ENCODE data around the gene PSEN2.

Gene PSEN2

DNA sequence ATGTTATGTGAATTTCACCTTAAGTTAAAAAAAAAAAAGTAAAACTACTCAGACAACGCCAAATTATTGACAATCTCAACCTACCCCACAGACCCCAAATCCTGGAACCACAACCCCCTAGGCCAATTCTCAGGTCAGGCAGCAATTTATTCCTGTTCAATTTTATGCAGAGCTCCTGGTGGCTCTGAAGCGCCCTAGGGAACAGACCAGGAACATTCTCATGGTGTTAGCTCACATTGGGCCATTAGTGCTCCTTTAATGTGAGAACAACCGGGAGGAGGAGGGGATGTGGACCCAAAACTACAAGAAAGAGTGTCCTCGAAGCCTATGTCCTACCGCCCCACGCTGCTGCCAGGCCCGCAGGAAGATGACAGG is 403 bp upstream of the PSEN2 start:
- Mint-ChIP-seq H3K27me3 (ENCODE audit: low read depth, poor library complexity) (peaks cover 21% of the 10 kb centered on the region), H3K9me3 (peaks cover 11% of the 10 kb centered on the region), H3K4me3 (peak overlapping the region; percentile 82), H3K36me3 (ENCODE audit: low read depth) (no peaks in the 10 kb centered on the region), H3K27ac (no peak overlapping the region), H3K4me1 (peaks cover 38% of the 10 kb centered on the region)
- TF ChIP-seq CTCF (IDR thresholded peaks at IDR 0.05) = no peak
- DNase-seq = no peak

DNA sequence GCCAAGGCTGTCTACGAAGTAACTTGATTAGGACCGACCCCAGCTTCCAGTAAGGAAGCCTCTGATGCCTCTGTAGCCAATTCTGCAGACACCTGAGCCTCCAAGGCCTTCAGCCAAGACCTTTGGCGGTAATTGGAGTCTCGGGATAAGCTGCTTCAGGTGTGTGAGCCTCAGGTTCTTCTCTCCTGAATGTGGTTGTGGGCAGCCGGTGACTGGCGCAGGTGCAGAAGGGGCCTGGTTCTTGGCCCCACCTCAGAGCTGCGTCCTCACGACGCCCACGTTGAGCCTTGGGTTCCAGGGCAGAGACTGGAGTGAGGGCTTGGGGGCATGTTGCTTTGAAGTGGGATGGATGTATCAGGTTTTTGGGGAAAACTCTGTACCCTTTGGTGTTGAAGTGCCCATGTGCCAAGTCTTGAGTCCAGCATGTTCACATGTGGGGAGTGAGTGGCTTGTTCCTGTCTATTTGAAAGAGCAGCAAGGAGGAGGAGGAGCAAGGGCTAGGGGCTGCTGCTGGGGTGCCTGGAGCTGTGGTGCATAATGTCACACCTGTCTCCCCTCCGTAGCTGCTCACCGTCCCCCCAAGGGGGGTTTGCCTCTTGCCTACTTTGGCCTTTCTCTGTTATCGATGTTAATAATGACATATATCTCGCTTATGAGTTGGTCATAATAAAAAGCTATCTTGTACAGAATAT is 1.4 kb downstream of the PSEN2 start:
- H3K4me1 Mint-ChIP-seq = peaks cover 54% of the 10 kb centered on the region
- H3K9me3 Mint-ChIP-seq = peaks cover 5% of the 10 kb centered on the region
- H3K36me3 Mint-ChIP-seq (ENCODE audit: low read depth) = no peaks in the 10 kb centered on the region
- peak overlapping the region; percentile 85 for H3K4me3 Mint-ChIP-seq
- H3K27me3 Mint-ChIP-seq (ENCODE audit: low read depth, poor library complexity) = peaks cover 19% of the 10 kb centered on the region
- DNase-seq = no peak
- TF ChIP-seq CTCF (IDR thresholded peaks at IDR 0.05) = no peak
- H3K27ac Mint-ChIP-seq = no peak overlapping the region

- H3K9me3 Mint-ChIP-seq = peaks cover 5% of the 10 kb centered on the region
- TF ChIP-seq CTCF (IDR thresholded peaks at IDR 0.05) = no peak
- peaks cover 19% of the 10 kb centered on the region for H3K27me3 Mint-ChIP-seq (ENCODE audit: low read depth, poor library complexity)
- no peaks in the 10 kb centered on the region for H3K36me3 Mint-ChIP-seq (ENCODE audit: low read depth)
- no peak overlapping the region for H3K27ac Mint-ChIP-seq
- H3K4me3 Mint-ChIP-seq = no peak overlapping the region
- peaks cover 55% of the 10 kb centered on the region for H3K4me1 Mint-ChIP-seq
- DNase-seq = no peak
These were observed 2.0 kb downstream of the PSEN2 start for GRCh38 chr1:226872437-226872836.

GRCh38 chr1:226873771-226874578 is 3.6 kb downstream of the PSEN2 start:
- DNase-seq = no peak
- peaks cover 8% of the 10 kb centered on the region for H3K27me3 Mint-ChIP-seq (ENCODE audit: low read depth, poor library complexity)

DNA sequence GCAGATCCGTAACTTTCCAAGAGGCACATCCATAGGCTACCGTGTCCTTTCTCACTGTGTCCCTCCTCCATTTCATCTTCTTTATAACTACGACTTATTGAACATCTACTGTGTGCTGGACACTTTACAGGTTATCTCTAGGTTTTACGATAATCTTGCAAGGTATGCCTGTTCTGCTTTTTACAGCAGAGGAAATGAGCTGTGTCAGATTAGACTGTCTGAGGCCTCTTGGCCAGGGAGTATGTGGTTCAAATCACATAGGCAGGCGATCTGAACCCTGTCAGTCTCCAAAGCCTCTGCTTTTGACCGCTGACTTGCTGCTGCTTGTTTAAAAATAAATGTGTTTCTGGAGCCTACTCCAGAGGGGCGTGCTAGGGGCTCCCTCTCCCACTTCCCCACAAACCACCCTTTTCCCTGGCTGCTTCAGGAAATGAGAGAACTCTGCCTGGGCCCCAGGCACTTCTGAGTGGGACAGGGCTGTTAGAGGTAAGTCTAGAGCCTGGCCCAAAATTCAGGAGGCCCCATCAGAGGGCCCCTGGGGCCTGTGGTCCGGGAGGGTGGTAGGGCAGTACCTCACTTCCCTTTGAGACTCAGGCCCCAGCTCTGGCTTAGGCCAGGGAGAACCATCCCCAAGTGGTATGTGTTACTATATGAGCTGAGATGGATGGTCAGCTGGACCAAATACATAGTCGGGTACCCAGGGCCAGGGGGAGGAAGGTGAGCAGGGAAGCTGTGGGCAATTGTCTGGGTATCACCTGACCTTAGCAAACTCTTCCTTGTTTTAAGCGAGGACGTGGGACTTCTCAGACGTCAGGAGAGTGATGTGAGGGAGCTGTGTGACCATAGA is 4.4 kb downstream of the PSEN2 start:
- H3K4me3 Mint-ChIP-seq = no peak overlapping the region
- TF ChIP-seq CTCF (IDR thresholded peaks at IDR 0.05) = no peak
- H3K27ac Mint-ChIP-seq = no peak overlapping the region
- H3K9me3 Mint-ChIP-seq = no peaks in the 10 kb centered on the region
- peaks cover 3% of the 10 kb centered on the region for H3K27me3 Mint-ChIP-seq (ENCODE audit: low read depth, poor library complexity)
- peaks cover 59% of the 10 kb centered on the region for H3K4me1 Mint-ChIP-seq
- H3K36me3 Mint-ChIP-seq (ENCODE audit: low read depth) = no peaks in the 10 kb centered on the region
- no peak for DNase-seq

More at GRCh38 chr1:226873771-226874578, 3.6 kb downstream of the PSEN2 start:
- H3K4me1 Mint-ChIP-seq = peaks cover 59% of the 10 kb centered on the region
- no peak for TF ChIP-seq CTCF (IDR thresholded peaks at IDR 0.05)
- no peak overlapping the region for H3K4me3 Mint-ChIP-seq
- H3K9me3 Mint-ChIP-seq = no peaks in the 10 kb centered on the region
- no peaks in the 10 kb centered on the region for H3K36me3 Mint-ChIP-seq (ENCODE audit: low read depth)
- H3K27ac Mint-ChIP-seq = no peak overlapping the region

Measured in nephron progenitor cell (in vitro differentiated cells).